HG03135 (cell line): Measurements from ENCODE around the gene FAAH.

Experiments used
- ATAC-seq: cut with Tn5 transposase; IDR thresholded peaks from one replicate; pipeline ENCODE4 v1.9.1; 2021; ENCODE audit warnings: mild to moderate bottlenecking, moderate library complexity; ENCODE audit not compliant: unreplicated experiment

Gene FAAH

GRCh38 chr1:46421739-46422138, 27.6 kb downstream of the FAAH start:
- ATAC-seq, result no peak

GRCh38 chr1:46422261-46422871, 28.2 kb downstream of the FAAH start:
- no peak for ATAC-seq

- ATAC-seq, result no peak
Observed at GRCh38 chr1:46423574-46424240, 29.6 kb downstream of the FAAH start.

- no peak for ATAC-seq
Observed at GRCh38 chr1:46424730-46425129, 30.6 kb downstream of the FAAH start.

GRCh38 chr1:46425726-46426125, 31.6 kb downstream of the FAAH start:
- no peak for ATAC-seq

GRCh38 chr1:46427541-46427940, 33.4 kb downstream of the FAAH start:
- ATAC-seq, result no peak

GRCh38 chr1:46429436-46429835, 35.3 kb downstream of the FAAH start:
- ATAC-seq, result no peak

GRCh38 chr1:46431695-46432094, 37.6 kb downstream of the FAAH start:
- ATAC-seq, result no peak

- no peak for ATAC-seq
Observed at GRCh38 chr1:46432781-46433327, 38.7 kb downstream of the FAAH start.

- ATAC-seq, result no peak
Observed at GRCh38 chr1:46434358-46434757, 40.2 kb downstream of the FAAH start.

GRCh38 chr1:46436844-46437243, 42.7 kb downstream of the FAAH start:
- no peak for ATAC-seq

GRCh38 chr1:46437723-46438122, 43.6 kb downstream of the FAAH start:
- no peak for ATAC-seq

GRCh38 chr1:46438346-46438745, 44.2 kb downstream of the FAAH start:
- no peak for ATAC-seq

GRCh38 chr1:46440478-46440877, 46.4 kb downstream of the FAAH start:
- no peak for ATAC-seq

GRCh38 chr1:46442317-46443161, 48.4 kb downstream of the FAAH start:
- peak; percentile 62 for ATAC-seq

- ATAC-seq, result no peak
Observed at GRCh38 chr1:46444466-46444865, 50.3 kb downstream of the FAAH start.

- ATAC-seq, result no peak
Observed at GRCh38 chr1:46445773-46446256, 51.7 kb downstream of the FAAH start.

GRCh38 chr1:46446646-46447498, 52.8 kb downstream of the FAAH start:
- no peak for ATAC-seq

GRCh38 chr1:46447499-46448108, 53.5 kb downstream of the FAAH start:
- no peak for ATAC-seq
